Measurements from ENCODE around the gene SERGEF.

Gene SERGEF

DNA sequence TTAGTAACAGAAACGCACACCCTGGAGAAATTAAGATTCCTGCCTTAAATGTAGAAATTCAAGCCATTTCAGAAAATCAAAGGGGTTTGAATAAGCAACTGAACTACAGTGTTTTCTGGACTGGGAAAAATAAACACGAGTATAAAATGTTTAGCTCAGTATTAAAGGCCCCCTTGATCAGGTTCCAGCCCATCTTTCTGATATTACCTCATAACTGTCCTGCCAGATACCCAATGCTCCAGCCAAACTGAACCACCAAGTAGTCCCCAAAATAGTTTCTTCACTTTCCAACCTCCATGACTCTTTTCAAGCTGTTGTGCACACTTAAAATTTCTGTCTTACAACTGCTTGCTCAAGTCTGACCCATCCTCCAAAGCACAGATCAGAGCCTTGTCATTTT lies 54.4 kb downstream of the SERGEF start:
- Histone ChIP-seq H3K9me3 (ENCODE audit: control insufficient read depth in 2 of 2, low read length in 2 of 2) (no peaks in the 10 kb centered on the region), H3K9ac (ENCODE audit: low read depth in 1 of 2, low read length in 2 of 2) (no peak overlapping the region), H3K4me3 (ENCODE audit: low read length in 2 of 2) (no peak overlapping the region), H3K36me3 (ENCODE audit: control insufficient read depth in 2 of 2, insufficient read depth in 2 of 2, low read length in 2 of 2) (peaks cover 29 to 40% of the 10 kb centered on the region in 2 donors), H3K27me3 (ENCODE audit: control insufficient read depth in 2 of 2, insufficient read depth in 2 of 2, low read length in 2 of 2) (no peaks in the 10 kb centered on the region), H3K4me1 (ENCODE audit: control insufficient read depth in 2 of 2, insufficient read depth in 2 of 2, low read length in 2 of 2) (no peaks in the 10 kb centered on the region), H3K27ac (ENCODE audit: low read depth in 2 of 2, low read length in 2 of 2) (no peak overlapping the region)

DNA sequence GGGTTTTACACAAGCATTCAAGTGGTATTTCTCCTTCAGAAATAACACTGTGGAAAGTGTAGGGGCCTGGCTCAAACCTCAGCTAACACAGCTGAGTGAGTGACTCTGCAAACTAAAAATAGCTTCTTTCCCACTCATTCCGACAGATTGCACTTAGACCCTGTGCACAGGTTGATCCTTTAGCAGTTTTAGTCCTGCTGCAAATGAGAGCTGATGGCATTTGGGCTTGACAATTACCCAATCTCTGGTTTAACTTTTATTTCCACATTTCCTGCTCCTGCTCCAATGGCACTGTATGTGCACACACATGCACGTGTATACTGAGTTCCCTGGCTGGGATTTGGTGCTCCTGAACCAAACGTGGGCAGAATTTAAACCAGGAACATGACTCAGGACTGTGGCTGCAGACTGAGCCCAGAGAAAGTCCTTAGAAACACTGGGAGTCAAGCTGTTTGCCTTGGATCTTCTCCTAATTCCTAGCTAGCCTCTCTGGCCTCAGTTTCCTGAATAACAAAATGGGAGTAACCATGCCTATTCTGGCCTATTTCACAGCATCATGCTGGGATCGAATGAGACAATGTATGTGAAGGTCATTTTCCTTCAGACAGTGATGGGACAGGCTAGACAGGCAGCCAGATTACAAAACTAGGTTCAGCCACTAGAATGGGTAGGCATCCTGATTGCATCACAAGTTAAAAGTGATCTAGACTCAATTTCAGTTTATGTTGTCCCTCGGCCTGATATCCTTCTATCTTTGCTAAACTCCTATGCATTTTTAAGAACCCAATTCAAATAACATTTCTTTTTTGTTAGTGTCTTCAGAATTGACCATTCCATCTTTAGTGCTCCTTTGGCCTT lies 58.2 kb downstream of the SERGEF start:
- Histone ChIP-seq H3K4me3 (ENCODE audit: low read length in 2 of 2) (no peak overlapping the region), H3K27me3 (ENCODE audit: control insufficient read depth in 2 of 2, insufficient read depth in 2 of 2, low read length in 2 of 2) (no peaks in the 10 kb centered on the region), H3K4me1 (ENCODE audit: control insufficient read depth in 2 of 2, insufficient read depth in 2 of 2, low read length in 2 of 2) (no peaks in the 10 kb centered on the region), H3K36me3 (ENCODE audit: control insufficient read depth in 2 of 2, insufficient read depth in 2 of 2, low read length in 2 of 2) (peaks cover 39 to 48% of the 10 kb centered on the region in 2 donors), H3K9me3 (ENCODE audit: control insufficient read depth in 2 of 2, low read length in 2 of 2) (no peaks in the 10 kb centered on the region), H3K9ac (ENCODE audit: low read depth in 1 of 2, low read length in 2 of 2) (no peak overlapping the region), H3K27ac (ENCODE audit: low read depth in 2 of 2, low read length in 2 of 2) (no peak overlapping the region)

DNA sequence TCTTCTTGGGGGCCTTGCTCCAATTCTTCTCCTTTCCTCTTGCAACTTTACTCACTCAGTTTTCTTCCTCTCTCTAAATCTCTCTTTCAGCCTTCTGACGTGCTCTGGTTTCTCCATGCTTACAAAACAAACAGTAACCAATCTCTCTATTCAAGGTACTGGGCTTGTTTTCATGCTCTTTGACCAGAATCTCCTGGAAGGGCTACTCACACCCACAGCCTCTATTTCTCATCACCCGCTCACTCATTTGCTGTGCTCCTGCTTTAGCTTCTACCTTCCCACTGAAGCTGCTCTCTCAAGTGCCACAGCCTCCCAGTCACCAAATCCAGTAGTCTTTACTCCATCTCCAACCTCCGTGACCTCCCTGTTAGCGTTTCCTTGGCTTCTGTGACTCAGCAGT lies 60.4 kb downstream of the SERGEF start:
- Histone ChIP-seq H3K36me3 (ENCODE audit: control insufficient read depth in 2 of 2, insufficient read depth in 2 of 2, low read length in 2 of 2) (peaks cover 38 to 56% of the 10 kb centered on the region in 2 donors), H3K27ac (ENCODE audit: low read depth in 2 of 2, low read length in 2 of 2) (no peak overlapping the region), H3K4me1 (ENCODE audit: control insufficient read depth in 2 of 2, insufficient read depth in 2 of 2, low read length in 2 of 2) (no peaks in the 10 kb centered on the region), H3K27me3 (ENCODE audit: control insufficient read depth in 2 of 2, insufficient read depth in 2 of 2, low read length in 2 of 2) (no peaks in the 10 kb centered on the region), H3K4me3 (ENCODE audit: low read length in 2 of 2) (no peak overlapping the region), H3K9me3 (ENCODE audit: control insufficient read depth in 2 of 2, low read length in 2 of 2) (no peaks in the 10 kb centered on the region), H3K9ac (ENCODE audit: low read depth in 1 of 2, low read length in 2 of 2) (no peak overlapping the region)

DNA sequence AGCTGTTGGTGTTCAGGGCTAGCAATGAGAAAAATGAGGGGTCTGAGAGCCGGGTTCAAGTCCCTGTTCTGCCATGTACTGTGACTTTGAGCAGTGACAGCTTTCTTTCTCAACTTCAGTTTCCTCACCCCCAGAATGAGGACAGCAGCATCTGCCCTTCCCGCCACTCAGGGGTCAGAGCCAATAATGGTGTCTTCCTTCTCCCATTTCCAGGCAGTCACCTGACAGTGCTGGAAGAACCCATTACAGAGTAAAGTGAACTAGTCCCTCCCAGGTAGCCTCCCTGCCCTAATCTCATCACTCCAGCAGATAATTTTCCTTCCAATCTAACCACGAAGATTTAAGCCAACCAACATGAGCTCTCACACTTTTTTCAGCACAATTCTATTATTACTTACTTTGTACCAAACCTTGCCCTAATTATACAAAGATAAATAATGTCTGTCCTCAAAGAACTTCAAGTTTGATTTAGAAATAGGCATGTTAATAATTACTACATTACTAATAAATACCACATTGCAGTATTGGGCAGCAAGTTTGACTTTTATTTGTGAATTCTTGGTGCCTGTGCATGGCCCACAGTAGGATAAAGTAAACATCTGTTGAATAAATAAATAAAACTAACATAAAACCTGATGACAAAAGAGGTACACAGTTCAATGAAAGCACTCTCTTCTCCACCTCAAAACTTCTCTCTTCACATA lies 61.0 kb downstream of the SERGEF start:
- no peak overlapping the region for H3K4me3 ChIP-seq (ENCODE audit: low read length in 2 of 2)
- no peaks in the 10 kb centered on the region for H3K27me3 ChIP-seq (ENCODE audit: control insufficient read depth in 2 of 2, insufficient read depth in 2 of 2, low read length in 2 of 2)
- H3K9me3 ChIP-seq (ENCODE audit: control insufficient read depth in 2 of 2, low read length in 2 of 2), result no peaks in the 10 kb centered on the region
- no peak overlapping the region for H3K27ac ChIP-seq (ENCODE audit: low read depth in 2 of 2, low read length in 2 of 2)
- no peak overlapping the region for H3K9ac ChIP-seq (ENCODE audit: low read depth in 1 of 2, low read length in 2 of 2)
- H3K36me3 ChIP-seq (ENCODE audit: control insufficient read depth in 2 of 2, insufficient read depth in 2 of 2, low read length in 2 of 2), result peaks cover 36 to 56% of the 10 kb centered on the region in 2 donors
- H3K4me1 ChIP-seq (ENCODE audit: control insufficient read depth in 2 of 2, insufficient read depth in 2 of 2, low read length in 2 of 2), result no peaks in the 10 kb centered on the region

DNA sequence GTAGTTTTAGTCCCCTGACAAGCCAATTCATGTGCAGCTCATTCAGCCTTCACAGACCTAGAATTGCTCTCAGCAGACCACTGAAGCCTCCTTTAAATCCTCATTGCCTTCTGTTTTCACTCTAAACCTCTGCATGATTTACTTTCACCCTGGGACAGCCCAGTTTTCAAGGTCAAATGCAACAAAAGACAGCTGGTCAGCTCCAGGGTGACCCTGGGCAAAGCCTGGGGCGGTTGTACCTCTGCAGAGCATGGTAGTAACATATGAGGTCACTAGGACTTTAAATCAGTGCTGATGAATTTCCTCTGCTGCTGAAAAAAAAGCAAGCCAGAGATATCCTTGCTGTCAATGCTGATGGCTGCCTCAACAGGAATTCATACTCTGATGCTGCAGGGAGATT lies 62.2 kb downstream of the SERGEF start:
- no peak overlapping the region for H3K27ac ChIP-seq (ENCODE audit: low read depth in 2 of 2, low read length in 2 of 2)
- H3K4me3 ChIP-seq (ENCODE audit: low read length in 2 of 2), result no peak overlapping the region
- no peaks in the 10 kb centered on the region for H3K27me3 ChIP-seq (ENCODE audit: control insufficient read depth in 2 of 2, insufficient read depth in 2 of 2, low read length in 2 of 2)
- H3K9me3 ChIP-seq (ENCODE audit: control insufficient read depth in 2 of 2, low read length in 2 of 2), result no peaks in the 10 kb centered on the region
- peaks cover 25 to 48% of the 10 kb centered on the region in 2 donors for H3K36me3 ChIP-seq (ENCODE audit: control insufficient read depth in 2 of 2, insufficient read depth in 2 of 2, low read length in 2 of 2)
- H3K9ac ChIP-seq (ENCODE audit: low read depth in 1 of 2, low read length in 2 of 2), result no peak overlapping the region
- no peaks in the 10 kb centered on the region for H3K4me1 ChIP-seq (ENCODE audit: control insufficient read depth in 2 of 2, insufficient read depth in 2 of 2, low read length in 2 of 2)

DNA sequence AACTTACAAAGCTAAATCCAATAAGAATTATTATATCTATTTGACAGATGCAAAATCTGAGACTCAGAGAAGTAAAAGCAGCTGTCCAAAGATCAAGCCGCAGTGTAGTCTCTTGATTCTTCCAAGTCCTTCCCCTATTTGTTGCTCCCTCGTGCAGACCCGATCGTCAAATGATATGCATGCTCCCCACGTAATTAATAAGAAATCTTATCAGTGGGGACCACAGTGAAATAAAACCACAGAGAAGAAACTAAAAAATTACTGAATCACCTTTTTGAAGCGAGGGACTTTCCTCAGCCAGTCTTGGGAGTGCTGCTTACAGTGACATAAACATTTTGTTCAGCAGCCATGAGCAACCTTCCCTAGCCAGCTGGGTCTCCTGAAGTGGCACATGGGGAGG lies 64.6 kb downstream of the SERGEF start:
- peaks cover 13 to 32% of the 10 kb centered on the region in 2 donors for H3K36me3 ChIP-seq (ENCODE audit: control insufficient read depth in 2 of 2, insufficient read depth in 2 of 2, low read length in 2 of 2)

DNA sequence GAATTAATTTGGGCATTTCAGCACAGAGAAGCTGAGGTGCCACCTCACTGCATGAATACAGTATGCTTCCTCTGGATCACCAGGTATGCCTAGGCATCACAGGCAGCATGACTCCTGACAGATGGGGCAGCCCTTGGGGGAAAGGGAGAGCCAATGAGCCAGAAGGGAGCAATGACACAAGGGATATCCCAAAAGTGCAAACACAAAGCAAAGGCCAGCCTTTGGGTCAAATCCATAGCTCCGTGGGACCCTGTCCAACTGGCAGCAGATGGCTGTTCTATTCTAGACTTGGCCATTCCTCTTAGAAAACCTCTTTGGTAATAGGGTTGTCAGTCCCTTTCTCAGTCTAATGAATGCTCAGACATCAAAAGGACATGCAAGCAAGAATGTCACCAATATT lies 73.3 kb downstream of the SERGEF start:
- no peak overlapping the region for H3K27ac ChIP-seq (ENCODE audit: low read depth in 2 of 2, low read length in 2 of 2)
- H3K9me3 ChIP-seq (ENCODE audit: control insufficient read depth in 2 of 2, low read length in 2 of 2), result no peaks in the 10 kb centered on the region
- no peaks in the 10 kb centered on the region for H3K4me1 ChIP-seq (ENCODE audit: control insufficient read depth in 2 of 2, insufficient read depth in 2 of 2, low read length in 2 of 2)
- no peak overlapping the region for H3K4me3 ChIP-seq (ENCODE audit: low read length in 2 of 2)
- no peaks in the 10 kb centered on the region for H3K27me3 ChIP-seq (ENCODE audit: control insufficient read depth in 2 of 2, insufficient read depth in 2 of 2, low read length in 2 of 2)
- no peaks in the 10 kb centered on the region for H3K36me3 ChIP-seq (ENCODE audit: control insufficient read depth in 2 of 2, insufficient read depth in 2 of 2, low read length in 2 of 2)
- no peak overlapping the region for H3K9ac ChIP-seq (ENCODE audit: low read depth in 1 of 2, low read length in 2 of 2)

More for the DNA sequence above, 64.6 kb downstream of the SERGEF start:
- Histone ChIP-seq H3K9ac (ENCODE audit: low read depth in 1 of 2, low read length in 2 of 2) (no peak overlapping the region), H3K4me3 (ENCODE audit: low read length in 2 of 2) (no peak overlapping the region), H3K4me1 (ENCODE audit: control insufficient read depth in 2 of 2, insufficient read depth in 2 of 2, low read length in 2 of 2) (no peaks in the 10 kb centered on the region), H3K9me3 (ENCODE audit: control insufficient read depth in 2 of 2, low read length in 2 of 2) (no peaks in the 10 kb centered on the region), H3K27ac (ENCODE audit: low read depth in 2 of 2, low read length in 2 of 2) (no peak overlapping the region), H3K27me3 (ENCODE audit: control insufficient read depth in 2 of 2, insufficient read depth in 2 of 2, low read length in 2 of 2) (no peaks in the 10 kb centered on the region)

DNA sequence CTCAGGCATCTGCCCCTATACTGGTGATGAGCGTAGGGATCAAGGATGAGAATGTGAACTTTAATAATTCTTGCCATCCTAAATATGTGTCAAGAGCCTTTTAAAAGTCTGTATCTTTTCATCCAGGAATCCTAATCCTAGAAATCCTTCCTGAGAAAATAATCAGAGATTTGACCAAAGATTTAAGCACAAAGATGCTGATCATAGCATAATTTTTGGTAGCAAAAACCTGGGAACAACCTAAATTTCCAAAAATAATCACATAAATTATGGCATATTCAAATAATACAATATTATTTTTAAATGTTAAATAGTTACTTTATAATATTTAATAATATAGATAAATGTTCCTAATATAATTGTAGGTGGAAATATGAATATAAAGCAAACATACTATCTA lies 76.1 kb downstream of the SERGEF start:
- H3K9ac ChIP-seq (ENCODE audit: low read depth in 1 of 2, low read length in 2 of 2), result no peak overlapping the region
- H3K4me1 ChIP-seq (ENCODE audit: control insufficient read depth in 2 of 2, insufficient read depth in 2 of 2, low read length in 2 of 2), result no peaks in the 10 kb centered on the region
- no peaks in the 10 kb centered on the region for H3K36me3 ChIP-seq (ENCODE audit: control insufficient read depth in 2 of 2, insufficient read depth in 2 of 2, low read length in 2 of 2)
- no peak overlapping the region for H3K27ac ChIP-seq (ENCODE audit: low read depth in 2 of 2, low read length in 2 of 2)
- H3K4me3 ChIP-seq (ENCODE audit: low read length in 2 of 2), result no peak overlapping the region
- H3K27me3 ChIP-seq (ENCODE audit: control insufficient read depth in 2 of 2, insufficient read depth in 2 of 2, low read length in 2 of 2), result no peaks in the 10 kb centered on the region
- no peaks in the 10 kb centered on the region for H3K9me3 ChIP-seq (ENCODE audit: control insufficient read depth in 2 of 2, low read length in 2 of 2)

DNA sequence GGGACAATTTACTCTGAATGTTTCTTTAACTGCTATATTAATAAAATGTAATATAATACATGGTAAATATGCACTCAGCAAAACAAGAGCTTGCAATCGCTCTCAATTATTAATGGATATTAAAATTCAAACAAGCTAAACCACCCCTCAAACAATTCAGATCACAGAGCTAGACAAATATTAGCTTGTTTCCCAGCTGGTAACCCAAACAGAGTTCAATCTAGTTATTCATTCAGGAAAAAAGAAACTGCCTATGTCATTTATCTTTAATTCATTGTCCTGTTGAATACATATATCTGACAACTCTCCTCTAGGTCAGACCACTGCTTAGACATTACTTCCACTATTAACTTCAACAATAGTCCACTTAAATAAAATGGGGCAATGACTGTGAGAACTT lies 78.7 kb downstream of the SERGEF start:
- H3K9ac ChIP-seq (ENCODE audit: low read depth in 1 of 2, low read length in 2 of 2), result no peak overlapping the region
- H3K4me3 ChIP-seq (ENCODE audit: low read length in 2 of 2), result no peak overlapping the region
- no peaks in the 10 kb centered on the region for H3K9me3 ChIP-seq (ENCODE audit: control insufficient read depth in 2 of 2, low read length in 2 of 2)
- H3K27me3 ChIP-seq (ENCODE audit: control insufficient read depth in 2 of 2, insufficient read depth in 2 of 2, low read length in 2 of 2), result no peaks in the 10 kb centered on the region
- H3K27ac ChIP-seq (ENCODE audit: low read depth in 2 of 2, low read length in 2 of 2), result no peak overlapping the region
- H3K4me1 ChIP-seq (ENCODE audit: control insufficient read depth in 2 of 2, insufficient read depth in 2 of 2, low read length in 2 of 2), result no peaks in the 10 kb centered on the region
- no peaks in the 10 kb centered on the region for H3K36me3 ChIP-seq (ENCODE audit: control insufficient read depth in 2 of 2, insufficient read depth in 2 of 2, low read length in 2 of 2)

DNA sequence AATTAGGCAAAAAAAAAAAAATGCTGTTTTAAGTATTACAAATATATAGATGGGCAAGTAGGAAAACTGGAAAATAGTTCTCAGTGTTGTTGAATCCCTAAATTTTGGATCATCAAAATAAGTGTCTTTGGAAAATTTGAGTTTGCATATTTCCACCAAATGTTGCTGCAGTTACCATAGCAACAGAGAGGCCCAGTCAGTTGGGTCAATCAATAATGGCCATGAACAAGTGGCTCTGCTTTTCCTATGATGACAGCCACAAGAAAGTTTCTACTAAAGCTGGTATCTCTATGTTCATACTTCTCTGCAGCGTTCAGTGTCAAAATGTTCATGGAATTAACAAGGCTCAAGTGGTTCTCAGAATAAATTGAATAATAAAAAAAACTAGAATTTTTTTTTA lies 79.1 kb downstream of the SERGEF start:
- no peaks in the 10 kb centered on the region for H3K4me1 ChIP-seq (ENCODE audit: control insufficient read depth in 2 of 2, insufficient read depth in 2 of 2, low read length in 2 of 2)
- no peak overlapping the region for H3K27ac ChIP-seq (ENCODE audit: low read depth in 2 of 2, low read length in 2 of 2)
- no peaks in the 10 kb centered on the region for H3K9me3 ChIP-seq (ENCODE audit: control insufficient read depth in 2 of 2, low read length in 2 of 2)
- H3K4me3 ChIP-seq (ENCODE audit: low read length in 2 of 2), result no peak overlapping the region
- H3K9ac ChIP-seq (ENCODE audit: low read depth in 1 of 2, low read length in 2 of 2), result no peak overlapping the region
- H3K27me3 ChIP-seq (ENCODE audit: control insufficient read depth in 2 of 2, insufficient read depth in 2 of 2, low read length in 2 of 2), result no peaks in the 10 kb centered on the region
- no peaks in the 10 kb centered on the region for H3K36me3 ChIP-seq (ENCODE audit: control insufficient read depth in 2 of 2, insufficient read depth in 2 of 2, low read length in 2 of 2)
